Measurements from ENCODE around the gene ZC3H4.

GRCh38 chr19:47039239-47039874 is 74.2 kb downstream of the ZC3H4 start:
- TF ChIP-seq CTCF (IDR thresholded peaks at IDR 0.05) (no peak), POLR2A (IDR thresholded peaks at IDR 0.05) (no peak)
